Mammary epithelial cell (primary cell): Measurements from ENCODE around the gene RASA1.

Experiments
- EZH2 ChIP-seq: IDR thresholded peaks from 2 replicates; pipeline ENCODE4 v1.6.1; 2012; ENCODE audit warnings: low read length, inconsistent platforms, borderline replicate concordance
- TF ChIP-seq, protein P1 (sequence below), 2 donors: IDR thresholded peaks in 1 of 2; conservative IDR thresholded peaks in 1 of 2; 2 replicates each; pipeline ENCODE4 v1.5.1; 2011 to 2012; ENCODE audit warnings: inconsistent platforms in 2 of 2, low read length in 2 of 2, mild to moderate bottlenecking in 2 of 2, control low read depth in 1 of 2, low read depth in 1 of 2; ENCODE audit not compliant: insufficient read depth in 1 of 2; ENCODE audit errors: extremely low read depth in 1 of 2

DNA sequence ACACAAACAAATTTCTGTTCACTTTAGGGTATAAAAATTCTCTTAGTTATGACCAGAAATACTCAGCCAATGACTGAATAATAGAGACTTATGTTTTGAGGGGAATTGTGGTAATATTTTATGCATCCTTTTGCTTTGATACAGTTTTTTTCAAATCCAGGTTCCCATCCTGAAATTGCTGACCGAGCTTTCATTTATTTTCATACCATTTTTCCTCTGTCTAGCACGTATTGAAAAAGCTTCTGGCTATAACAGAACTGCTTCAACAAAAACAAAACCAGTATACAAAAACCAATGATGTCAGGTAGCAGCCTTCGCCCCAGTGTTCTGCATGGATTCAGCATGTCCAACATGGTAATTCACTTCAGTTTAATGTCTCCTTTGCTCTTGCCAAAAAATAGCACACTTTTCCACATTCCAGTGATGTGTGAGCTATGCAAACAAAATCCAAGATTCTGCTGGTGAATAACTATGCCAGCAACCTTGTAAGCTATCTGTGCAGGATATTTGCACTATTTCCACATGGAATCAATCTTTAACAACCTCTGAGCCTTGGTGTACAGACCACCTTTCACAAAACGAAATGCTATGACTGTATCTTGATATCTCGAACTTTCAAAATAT lies 123.0 kb downstream of the RASA1 start:
- TF ChIP-seq, protein P1, sequence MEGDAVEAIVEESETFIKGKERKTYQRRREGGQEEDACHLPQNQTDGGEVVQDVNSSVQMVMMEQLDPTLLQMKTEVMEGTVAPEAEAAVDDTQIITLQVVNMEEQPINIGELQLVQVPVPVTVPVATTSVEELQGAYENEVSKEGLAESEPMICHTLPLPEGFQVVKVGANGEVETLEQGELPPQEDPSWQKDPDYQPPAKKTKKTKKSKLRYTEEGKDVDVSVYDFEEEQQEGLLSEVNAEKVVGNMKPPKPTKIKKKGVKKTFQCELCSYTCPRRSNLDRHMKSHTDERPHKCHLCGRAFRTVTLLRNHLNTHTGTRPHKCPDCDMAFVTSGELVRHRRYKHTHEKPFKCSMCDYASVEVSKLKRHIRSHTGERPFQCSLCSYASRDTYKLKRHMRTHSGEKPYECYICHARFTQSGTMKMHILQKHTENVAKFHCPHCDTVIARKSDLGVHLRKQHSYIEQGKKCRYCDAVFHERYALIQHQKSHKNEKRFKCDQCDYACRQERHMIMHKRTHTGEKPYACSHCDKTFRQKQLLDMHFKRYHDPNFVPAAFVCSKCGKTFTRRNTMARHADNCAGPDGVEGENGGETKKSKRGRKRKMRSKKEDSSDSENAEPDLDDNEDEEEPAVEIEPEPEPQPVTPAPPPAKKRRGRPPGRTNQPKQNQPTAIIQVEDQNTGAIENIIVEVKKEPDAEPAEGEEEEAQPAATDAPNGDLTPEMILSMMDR (conservative IDR thresholded peaks at IDR 0.05 in 1 of 2, IDR thresholded peaks at IDR 0.05 in 1 of 2; ENCODE audit: extremely low read depth in 1 of 2, insufficient read depth in 1 of 2, low read depth in 1 of 2, low read length in 2 of 2): no peak
- no peak for TF ChIP-seq EZH2
